Activated CD8-positive, alpha-beta memory T cell treated with anti-CD3 and anti-CD28 coated beads for 36 hours (primary cell): ENCODE measurements around the gene MAN1A1. TPM values are rescaled to one million over a fixed set of nuclear protein-coding genes. Genes with fewer than 3 reads are reported as not detected.

Experiments
- CTCF ChIA-PET: fragments of 350-600 bp; sonication (Branson Sonifier 250); formaldehyde crosslinking; loops from one replicate; lab custom pipeline; 2021; ENCODE audit warnings: antibody characterized with exemption; lab: Charles Lee
- POLR2A ChIA-PET: fragments of 350-600 bp; sonication (Branson Sonifier 250); formaldehyde crosslinking; loops from one replicate; lab custom pipeline; 2021; ENCODE audit warnings: antibody characterized with exemption; lab: Charles Lee
- total RNA-seq, 2 experiments: library from RNA; stranded (reverse); gene quantifications; one replicate each; pipeline ENCODE4 v1.2.3, GENCODE V29; 2021

Gene MAN1A1
- total RNA-seq, 2 experiments from 2014 or later, result 37.3 to 39.9 TPM

DNA sequence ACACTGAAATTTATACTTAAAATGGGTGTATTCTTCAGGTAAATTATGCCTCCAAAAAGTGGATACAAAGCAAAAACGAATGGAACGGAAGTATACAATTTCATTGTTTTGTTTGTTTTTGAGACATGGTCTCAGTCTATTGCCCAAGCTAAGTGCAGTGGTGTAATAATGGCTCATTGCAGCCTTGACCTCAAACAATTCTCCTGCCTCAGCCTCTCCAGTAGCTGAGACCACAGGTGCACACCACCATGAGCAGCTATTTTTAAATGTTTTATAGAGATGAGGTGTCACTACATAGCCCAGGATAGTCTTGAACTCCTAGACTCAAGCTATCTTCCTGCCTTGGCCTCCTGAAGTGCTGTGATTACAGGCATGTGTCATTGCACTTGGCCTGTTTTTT lies 122.2 kb downstream of the MAN1A1 start:
- POLR2A ChIA-PET, result no interaction called here
- CTCF ChIA-PET, result no interaction called here

DNA sequence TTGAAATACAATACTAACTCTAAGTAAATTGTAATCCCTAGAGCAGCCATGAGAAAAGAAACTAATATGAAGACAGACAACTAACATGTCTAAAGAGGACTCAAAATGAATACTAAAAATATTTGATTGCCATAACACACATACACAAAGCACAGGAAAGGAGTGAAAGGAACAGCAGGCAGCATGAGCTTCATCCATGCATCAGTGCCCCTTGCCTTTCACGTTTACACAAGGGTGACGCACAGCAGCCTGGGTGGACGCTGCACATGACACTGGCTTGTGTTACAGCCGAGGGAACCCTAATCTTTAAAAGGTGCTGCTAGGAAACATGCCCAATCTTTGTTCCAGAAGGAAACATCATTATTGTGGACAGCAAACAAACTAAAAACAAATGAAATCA lies 123.5 kb downstream of the MAN1A1 start:
- CTCF ChIA-PET, result no interaction called here
- POLR2A ChIA-PET, result no interaction called here

DNA sequence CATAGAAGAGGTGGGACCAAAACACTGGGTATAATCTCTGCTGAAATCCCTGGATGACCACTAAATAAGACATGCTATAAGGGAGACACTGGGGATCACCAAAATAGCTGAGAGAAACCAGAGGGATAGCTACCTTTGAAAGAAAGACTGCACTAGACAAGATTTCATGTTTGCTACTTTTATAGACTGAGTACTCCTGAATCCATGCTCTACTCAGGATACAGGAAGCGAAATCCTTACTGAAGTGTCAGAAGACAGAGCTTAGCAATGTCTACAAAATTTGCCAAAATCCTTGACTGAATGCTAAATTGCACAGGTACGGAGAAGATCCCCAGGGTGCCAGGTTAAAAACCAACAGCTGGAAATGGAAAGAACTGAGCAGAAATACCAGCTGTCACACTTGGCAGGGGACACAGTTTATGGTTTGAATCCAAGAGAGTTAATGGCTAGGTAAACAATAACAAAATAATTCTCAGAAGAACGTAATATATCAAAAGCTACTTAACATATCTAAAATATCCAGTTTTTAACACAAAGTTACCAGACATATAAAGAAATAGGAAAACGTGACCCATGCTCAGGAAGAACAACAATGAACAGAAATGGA lies 125.4 kb downstream of the MAN1A1 start:
- ChIA-PET CTCF (no interaction called here), POLR2A (no interaction called here)

DNA sequence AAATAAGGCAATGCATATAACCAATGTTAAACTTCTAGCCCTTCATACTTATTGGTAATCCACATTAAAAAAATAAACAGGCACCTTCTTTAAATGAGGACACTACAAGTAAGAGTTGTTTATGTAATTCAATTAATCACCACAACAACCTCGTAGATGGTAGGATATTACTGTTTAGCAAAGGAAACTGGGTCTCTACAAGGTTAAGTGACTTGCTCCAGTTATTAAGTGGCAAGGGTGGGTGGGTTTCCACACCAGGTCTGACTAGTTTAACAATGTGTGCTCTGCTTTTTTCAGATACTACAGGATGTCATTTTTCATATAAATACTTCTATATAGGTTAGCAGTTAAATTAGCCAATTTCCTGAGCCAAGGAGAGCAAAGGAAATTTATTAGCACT lies 129.1 kb downstream of the MAN1A1 start:
- POLR2A ChIA-PET, result no interaction called here
- CTCF ChIA-PET, result no interaction called here

DNA sequence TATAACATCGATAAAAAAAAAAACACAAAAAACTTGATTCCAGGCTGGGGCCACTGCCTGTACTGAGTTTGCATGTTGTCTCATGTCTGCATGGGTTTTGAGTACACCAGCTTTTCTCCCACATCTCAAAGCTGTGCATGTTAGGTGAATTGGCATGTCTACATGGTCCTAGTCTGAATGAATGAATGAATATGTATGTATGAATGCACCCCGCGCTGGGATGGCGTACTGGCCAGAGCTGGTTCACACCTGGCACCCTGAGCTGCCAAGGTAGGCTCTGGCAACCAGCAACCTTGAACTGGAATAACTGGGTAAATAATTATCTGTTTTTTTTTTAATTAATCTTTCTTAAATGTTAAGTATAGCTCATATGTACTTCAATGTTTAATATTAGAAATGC lies 131.0 kb downstream of the MAN1A1 start:
- CTCF ChIA-PET, result no interaction called here
- POLR2A ChIA-PET, result no interaction called here

DNA sequence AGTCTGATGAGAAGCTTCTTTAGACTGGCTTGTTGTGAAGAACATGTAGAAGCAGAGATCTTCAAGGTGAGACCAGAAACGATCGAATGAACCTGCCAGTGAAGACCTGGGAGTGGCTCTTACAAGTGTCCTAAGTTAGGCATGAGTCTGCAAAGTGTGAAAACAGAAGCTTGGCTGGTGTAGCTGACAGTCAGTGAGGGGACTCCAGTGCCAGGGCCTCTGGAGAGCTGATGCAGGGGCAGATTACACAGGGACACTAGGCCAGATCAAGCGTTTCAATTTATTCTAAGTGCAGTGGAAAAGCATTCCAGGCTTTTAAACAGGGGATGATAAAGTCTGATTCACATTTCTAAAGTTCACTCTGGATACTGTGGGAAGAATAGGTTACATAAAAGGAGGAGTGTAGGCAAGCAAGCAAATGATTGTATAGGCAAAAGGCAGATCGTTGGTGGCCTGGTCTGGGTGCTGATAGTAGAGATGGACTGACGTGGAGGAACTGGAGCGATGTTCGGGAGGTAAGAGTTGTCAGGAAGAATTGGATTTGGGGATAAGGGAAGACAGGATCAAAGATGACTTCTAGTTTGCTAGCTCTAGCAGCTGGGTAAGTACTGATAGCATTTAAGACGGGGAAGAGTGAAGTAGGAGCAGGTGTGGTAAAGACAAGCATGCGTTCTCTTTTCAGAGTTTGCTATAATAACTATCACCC lies 133.5 kb downstream of the MAN1A1 start:
- CTCF ChIA-PET, result no interaction called here
- POLR2A ChIA-PET, result no interaction called here

DNA sequence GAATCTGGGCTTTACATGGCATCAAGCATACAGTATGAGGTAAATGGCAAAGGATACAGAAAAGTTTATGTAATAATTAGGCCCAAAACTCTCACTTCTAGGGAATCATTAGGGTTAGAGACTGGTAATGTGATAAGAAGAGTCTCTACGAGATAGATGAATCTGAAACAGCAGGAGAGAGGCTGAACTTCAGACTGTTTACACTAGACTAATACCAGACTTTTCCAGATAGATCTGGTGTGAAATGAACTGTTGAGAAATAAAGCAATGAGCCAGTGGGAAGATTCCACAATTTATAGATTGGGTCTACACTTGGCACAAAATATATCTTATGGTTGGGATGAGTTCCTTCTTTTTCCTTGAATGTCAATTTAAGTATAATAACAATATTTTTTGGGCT lies 134.3 kb downstream of the MAN1A1 start:
- ChIA-PET CTCF (no interaction called here), POLR2A (no interaction called here)

DNA sequence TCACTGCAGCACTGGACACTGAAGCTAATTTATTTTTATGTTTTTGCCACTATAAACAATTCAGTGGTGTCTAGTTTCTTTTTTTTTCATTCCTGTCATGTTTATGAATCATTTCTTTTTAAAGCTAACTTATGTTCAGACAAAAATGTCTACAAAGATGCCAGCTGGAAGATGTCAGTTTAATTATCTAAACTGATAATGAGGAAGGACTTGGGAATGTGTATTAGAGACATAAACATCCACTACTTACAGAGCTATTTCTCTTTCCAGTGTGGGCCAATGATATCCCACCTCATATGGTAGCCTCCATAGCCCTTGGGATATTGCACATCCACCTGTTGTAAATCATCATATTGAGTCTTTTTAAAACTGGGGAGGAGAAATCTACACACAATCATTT lies 139.0 kb downstream of the MAN1A1 start:
- CTCF ChIA-PET, result no interaction called here

DNA sequence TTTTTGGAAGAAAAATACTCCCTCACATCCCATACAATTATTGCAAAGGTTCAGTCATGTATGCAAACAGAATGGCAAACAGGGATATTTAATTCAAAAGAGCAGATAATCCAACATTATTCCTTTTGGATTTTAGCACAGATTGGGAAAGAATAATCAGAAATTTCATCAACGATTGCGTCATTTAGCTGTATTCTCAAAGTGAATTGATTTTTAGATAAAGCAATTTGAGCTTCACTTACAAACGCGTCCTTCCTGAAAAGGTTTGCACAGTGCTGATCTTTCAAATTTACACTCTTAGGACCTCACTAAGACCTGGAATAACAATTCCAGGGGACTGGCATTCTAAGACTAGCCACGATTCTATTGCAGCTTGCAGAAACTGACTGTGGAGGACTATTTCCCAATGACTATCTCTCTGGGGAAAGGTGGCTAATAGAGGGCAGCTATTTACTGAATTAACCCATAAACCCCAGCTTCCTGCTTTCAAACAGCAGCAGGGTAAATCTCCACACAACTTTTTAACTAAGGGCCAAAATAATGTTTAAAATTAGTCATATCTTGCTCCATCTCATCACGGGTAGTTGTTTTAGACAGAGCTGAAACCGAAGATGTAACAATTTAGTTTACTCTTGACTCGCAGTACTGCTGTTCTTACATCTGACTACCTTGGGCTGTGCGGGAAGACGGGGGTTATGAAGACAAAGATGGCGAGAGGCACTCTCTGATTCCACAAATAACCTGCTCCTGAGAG lies 139.9 kb downstream of the MAN1A1 start:
- POLR2A ChIA-PET, result interaction anchor here (0.7 kb wide), 1 partner anchor 162 kb away, joined by 6 read pairs; no protein-coding TSS in a partner anchor

More for the DNA sequence above, 139.0 kb downstream of the MAN1A1 start:
- POLR2A ChIA-PET, result no interaction called here

DNA sequence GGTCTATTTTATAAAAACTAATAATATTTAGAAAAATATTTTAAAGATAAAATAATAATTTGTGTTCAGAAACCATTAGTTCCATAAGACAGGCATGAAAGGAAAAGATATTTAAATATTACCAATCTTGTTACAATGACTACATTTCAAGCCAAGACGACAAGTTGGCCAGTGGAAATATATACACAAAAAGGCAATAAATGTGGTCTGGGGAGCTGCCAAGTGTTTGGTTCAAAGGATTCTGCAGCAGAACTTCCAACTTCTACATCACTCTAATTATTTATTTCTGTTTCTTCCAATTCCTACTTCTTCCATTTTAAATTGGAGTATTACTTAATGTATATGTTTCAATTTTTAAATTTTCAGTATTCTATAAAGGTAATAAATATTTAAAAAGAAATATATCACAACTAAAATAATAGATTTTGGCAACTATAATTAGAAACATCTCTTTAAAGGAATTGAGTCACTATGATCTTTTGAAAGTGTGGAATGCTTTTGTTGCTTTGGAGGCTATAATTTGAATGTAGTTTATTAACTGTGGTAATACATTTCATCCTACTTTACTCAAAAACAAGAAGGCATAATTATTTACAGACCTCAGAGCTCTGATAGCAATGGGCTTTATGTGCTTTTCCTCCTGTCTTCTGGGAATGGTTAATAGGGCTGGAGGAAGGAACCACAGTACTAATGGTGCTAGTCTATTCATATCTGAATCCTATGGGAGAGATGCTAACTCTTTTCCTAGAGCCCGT lies 141.4 kb downstream of the MAN1A1 start:
- ChIA-PET CTCF (no interaction called here), POLR2A (interaction anchor here (0.6 kb wide), 1 partner anchor 27 kb away, joined by 4 read pairs; no protein-coding TSS in a partner anchor)

More for the DNA sequence above, 139.9 kb downstream of the MAN1A1 start:
- CTCF ChIA-PET, result interaction anchor here (1.3 kb wide), 1 partner anchor 81 kb away, joined by 3 read pairs; no protein-coding TSS in a partner anchor

DNA sequence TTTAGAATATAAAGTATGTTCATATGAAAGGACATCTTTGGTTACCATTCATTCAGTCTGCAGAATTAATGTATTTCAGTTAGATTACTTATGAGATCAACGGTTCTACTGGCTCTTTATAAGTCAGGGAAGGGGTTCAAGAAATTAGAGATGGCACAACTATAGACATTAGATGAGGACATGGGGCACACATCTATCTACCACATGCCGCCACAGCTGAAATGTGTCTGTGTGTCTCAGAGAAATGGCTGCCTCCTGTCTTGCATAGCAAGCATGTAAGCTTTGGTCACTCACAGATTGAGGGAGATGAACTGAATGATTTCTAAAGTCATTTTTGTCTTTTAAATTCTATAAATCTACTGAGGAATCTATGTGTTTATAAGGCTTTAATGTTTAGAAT lies 142.2 kb downstream of the MAN1A1 start:
- ChIA-PET POLR2A (no interaction called here), CTCF (no interaction called here)

DNA sequence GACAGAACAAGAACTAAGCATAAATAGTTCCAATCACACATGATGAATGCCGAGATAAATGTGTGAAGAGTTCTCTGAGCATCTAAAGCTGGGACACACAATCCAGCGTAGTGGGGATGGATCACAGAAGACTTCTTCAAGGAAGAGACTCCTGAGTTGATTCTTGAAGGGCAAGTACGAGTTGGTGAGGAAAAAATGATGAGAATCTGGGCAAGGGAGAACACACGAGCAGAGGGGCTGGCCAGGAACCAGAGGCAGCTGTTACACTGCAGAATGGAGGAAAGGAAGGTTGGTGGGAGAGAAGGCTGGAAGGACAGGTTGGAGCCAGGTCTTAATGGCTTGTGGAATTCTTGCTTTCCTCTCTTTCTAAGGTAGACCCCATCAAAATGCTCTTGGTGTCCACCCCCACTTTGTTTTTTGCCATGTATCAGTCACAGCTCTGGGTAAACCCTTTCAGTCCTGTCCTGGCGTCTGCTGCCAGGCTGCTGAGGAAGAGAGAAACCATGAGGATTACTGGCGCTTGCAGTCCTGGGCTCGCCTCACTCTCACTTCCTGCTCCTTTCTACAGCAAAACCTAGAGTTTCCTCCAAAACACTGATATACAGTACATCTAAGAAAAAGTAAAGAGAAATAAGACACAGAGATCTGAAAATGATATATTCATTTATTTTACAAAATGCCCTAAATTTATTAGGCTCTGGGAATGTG lies 143.5 kb downstream of the MAN1A1 start:
- CTCF ChIA-PET, result no interaction called here
- POLR2A ChIA-PET, result no interaction called here

DNA sequence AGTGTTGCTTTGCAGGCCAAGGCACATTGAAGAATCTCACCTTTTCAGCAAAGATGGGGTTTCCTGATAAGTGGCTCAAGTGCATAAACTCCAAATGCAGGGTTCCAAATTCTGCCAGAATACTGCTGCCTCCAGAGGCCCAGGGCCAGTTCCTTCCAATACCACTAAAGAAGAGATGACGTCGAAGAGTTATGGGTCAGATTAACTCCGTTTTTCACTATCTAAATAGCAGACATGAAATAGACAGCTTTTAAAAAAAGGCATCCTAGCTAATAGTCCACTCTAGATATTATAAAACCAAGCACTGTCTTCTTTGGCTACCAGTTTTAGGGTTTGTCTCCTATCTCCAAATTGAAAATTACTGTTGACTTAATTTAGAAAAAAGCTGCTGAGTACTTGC lies 144.8 kb downstream of the MAN1A1 start:
- CTCF ChIA-PET, result no interaction called here
- POLR2A ChIA-PET, result no interaction called here

DNA sequence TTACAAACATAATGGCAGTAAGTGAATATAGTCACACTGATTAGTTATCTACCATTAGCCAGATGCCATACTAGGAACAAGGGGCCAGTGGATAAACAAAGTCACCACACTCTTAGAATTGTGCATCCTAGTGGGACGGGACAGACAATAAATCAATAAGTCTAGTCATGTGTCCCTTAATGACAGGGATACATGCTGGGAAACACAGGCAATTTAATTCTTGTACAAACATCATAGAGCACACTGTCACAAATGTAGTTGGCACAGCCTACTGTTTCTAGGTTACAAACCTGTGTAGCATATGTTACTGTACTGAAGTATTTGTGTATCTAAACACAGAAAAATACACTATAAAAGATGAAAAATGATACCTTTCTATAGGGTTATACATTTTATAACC lies 148.1 kb downstream of the MAN1A1 start:
- ChIA-PET POLR2A (no interaction called here), CTCF (no interaction called here)

DNA sequence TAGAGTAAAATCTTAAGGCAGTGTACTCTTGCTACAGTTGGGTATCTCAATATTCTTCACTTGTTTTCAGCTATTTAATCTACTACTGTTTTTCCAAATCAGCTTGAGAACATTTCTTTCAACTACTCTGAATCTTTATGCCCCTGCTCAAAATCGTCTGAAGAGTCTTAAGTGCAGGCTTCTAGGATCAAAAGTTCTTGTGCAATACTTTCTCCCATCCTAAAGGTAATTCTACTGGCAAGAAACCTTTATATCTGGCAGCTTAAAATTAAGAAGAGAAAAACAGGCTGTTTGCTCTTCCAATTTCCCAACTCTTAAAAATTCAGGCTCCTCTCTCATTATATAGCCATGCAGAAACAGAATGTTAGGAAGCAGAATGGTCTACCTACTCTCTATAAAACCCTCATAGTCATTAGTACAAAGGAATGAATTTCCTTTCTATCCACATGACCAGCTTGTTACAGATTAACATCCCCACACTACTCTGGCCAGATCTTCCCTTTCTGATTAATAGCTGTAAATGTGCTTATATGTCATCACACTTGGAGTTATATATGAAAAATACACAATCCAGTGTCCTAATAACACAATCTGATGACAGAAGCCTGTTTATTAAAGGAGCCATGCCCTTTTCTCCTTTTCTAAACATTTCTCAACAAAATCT lies 148.9 kb downstream of the MAN1A1 start:
- POLR2A ChIA-PET, result no interaction called here
- CTCF ChIA-PET, result no interaction called here

DNA sequence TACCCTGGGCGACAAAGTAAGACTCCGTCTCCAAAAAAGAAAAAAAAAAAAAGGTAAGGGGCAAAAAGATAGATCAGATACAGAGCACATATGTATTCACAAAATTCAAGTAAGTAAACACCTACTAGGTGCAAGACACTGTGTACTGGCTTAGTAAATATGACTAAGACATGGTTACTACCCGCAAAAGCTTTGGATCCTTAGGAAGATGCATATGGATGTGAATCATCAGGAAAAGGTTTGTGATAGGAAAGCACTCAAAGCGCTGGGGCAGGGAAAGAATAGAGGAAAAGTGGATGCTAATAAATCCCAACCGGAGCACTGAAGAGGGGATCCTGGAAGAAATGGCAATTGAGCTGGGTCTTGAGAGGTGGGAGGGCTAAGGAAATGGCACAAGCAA lies 152.3 kb downstream of the MAN1A1 start:
- ChIA-PET CTCF (no interaction called here), POLR2A (no interaction called here)

DNA sequence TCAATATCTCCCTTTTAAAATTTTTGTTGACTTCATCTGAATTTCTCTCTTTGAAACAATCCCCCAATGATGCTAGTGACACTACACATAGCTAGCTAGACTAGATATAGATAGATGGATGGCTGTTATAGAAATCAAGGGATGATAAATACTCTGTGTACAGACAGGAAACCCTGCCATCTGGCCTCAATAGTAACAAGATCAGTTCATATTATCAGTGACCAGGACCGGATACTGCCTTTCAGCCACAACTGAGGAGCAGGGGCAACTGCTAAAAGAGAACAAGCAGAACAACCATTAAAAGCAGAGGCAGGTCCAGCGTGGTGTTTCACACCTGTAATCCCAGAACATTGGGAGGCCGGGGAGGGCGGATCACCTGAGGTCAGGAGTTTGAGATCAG lies 152.8 kb downstream of the MAN1A1 start:
- ChIA-PET CTCF (no interaction called here), POLR2A (no interaction called here)

DNA sequence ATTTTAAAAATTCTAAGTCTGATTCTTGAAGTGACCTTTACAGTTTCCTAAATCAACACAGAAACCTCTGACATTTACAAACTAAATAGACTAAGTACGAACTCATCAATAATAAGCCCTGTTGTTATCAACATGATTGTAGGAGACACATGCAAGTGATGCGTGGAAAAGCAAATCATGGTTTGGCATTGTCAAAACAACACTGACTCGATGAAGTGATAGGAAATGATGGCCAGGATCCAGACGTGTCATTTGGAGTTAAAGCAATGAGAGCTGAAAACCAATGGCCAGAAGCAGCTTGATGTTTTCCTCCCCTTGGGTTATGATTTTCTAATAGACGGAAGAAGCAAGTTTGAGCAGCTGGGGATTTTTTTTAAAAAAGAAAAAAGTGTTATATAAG lies 153.7 kb downstream of the MAN1A1 start:
- ChIA-PET POLR2A (no interaction called here), CTCF (no interaction called here)

DNA sequence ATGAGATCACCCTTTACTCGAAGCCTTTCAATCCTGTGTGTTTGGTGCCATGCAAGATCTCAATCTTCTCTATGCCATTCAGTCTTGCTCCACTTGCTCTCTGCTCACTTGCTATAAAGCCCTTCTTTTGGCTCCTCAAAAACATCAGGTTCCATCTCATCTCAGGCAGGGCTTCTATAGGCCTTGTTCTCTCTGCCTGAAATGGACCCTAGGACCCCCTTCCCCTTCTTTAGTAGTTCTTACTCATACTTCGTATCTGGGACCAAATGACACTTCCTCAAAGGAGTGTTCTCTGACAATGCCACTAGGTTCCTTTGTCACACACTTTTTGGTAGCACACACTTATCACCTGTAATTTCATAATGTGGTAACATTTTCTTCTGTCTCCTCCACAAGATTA lies 154.4 kb downstream of the MAN1A1 start:
- ChIA-PET CTCF (no interaction called here), POLR2A (no interaction called here)
